Gastroesophageal sphincter (tissue), 2 donors: ENCODE measurements around the gene ST8SIA5.

Experiments
- EP300 ChIP-seq: sonication (generic); formaldehyde crosslinking; IDR thresholded peaks from one replicate; pipeline ENCODE4 v1.6.1; 2017; ENCODE audit warnings: antibody characterized with exemption, mild to moderate bottlenecking
- POLR2A ChIP-seq, 2 donors: fragments of 450-650 bp; IDR thresholded peaks; one replicate each; pipeline ENCODE4 v1.6.1; 2017; ENCODE audit warnings: antibody characterized with exemption in 2 of 2, mild to moderate bottlenecking in 2 of 2, moderate library complexity in 1 of 2

GRCh38 chr18:46668135-46668534 is 88.7 kb downstream of the ST8SIA5 start:
- no peak for TF ChIP-seq POLR2A (IDR thresholded peaks at IDR 0.05)
- TF ChIP-seq EP300 = no peak
